Measurements from ENCODE around the gene LNX1. TPM values are rescaled to one million over a fixed set of nuclear protein-coding genes. Genes with fewer than 3 reads are reported as not detected.

The LNX1 gene
- total RNA-seq, 1 donor from 2014 or later = not detected

GRCh38 chr4:53444954-53445353, 146.3 kb downstream of the LNX1 start:
- Mint-ChIP-seq H3K36me3 (ENCODE audit: low read depth) (peaks cover 13% of the 10 kb centered on the region), H3K9me3 (no peaks in the 10 kb centered on the region), H3K27me3 (ENCODE audit: low read depth) (no peaks in the 10 kb centered on the region), H3K27ac (ENCODE audit: unreplicated experiment) (no peak overlapping the region), H3K4me3 (no peak overlapping the region), H3K4me1 (no peaks in the 10 kb centered on the region)
- DNase-seq (ENCODE audit: low read depth, low spot score) = no peak
- TF ChIP-seq CTCF (conservative IDR thresholded peaks at IDR 0.05) = no peak

- no peaks in the 10 kb centered on the region for H3K4me1 Mint-ChIP-seq
- no peak for DNase-seq (ENCODE audit: low read depth, low spot score)
- no peaks in the 10 kb centered on the region for H3K27me3 Mint-ChIP-seq (ENCODE audit: low read depth)
- no peak for TF ChIP-seq CTCF (conservative IDR thresholded peaks at IDR 0.05)
- H3K9me3 Mint-ChIP-seq = no peaks in the 10 kb centered on the region
- H3K36me3 Mint-ChIP-seq (ENCODE audit: low read depth) = peaks cover 16% of the 10 kb centered on the region
- H3K27ac Mint-ChIP-seq (ENCODE audit: unreplicated experiment) = no peak overlapping the region
- no peak overlapping the region for H3K4me3 Mint-ChIP-seq
These were observed 149.7 kb downstream of the LNX1 start for GRCh38 chr4:53441564-53441963.

- Mint-ChIP-seq H3K4me1 (no peaks in the 10 kb centered on the region), H3K4me3 (no peak overlapping the region), H3K9me3 (no peaks in the 10 kb centered on the region), H3K27me3 (ENCODE audit: low read depth) (no peaks in the 10 kb centered on the region), H3K27ac (ENCODE audit: unreplicated experiment) (peak overlapping the region; percentile 65), H3K36me3 (ENCODE audit: low read depth) (peaks cover 9% of the 10 kb centered on the region)
- no peak for TF ChIP-seq CTCF (conservative IDR thresholded peaks at IDR 0.05)
- no peak for DNase-seq (ENCODE audit: low read depth, low spot score)
These were observed 155.0 kb downstream of the LNX1 start for GRCh38 chr4:53436251-53436650.

- Mint-ChIP-seq H3K9me3 (no peaks in the 10 kb centered on the region), H3K27me3 (ENCODE audit: low read depth) (no peaks in the 10 kb centered on the region), H3K4me1 (no peaks in the 10 kb centered on the region), H3K36me3 (ENCODE audit: low read depth) (peaks cover 14% of the 10 kb centered on the region), H3K27ac (ENCODE audit: unreplicated experiment) (no peak overlapping the region), H3K4me3 (no peak overlapping the region)
- no peak for TF ChIP-seq CTCF (conservative IDR thresholded peaks at IDR 0.05)
- DNase-seq (ENCODE audit: low read depth, low spot score) = no peak
These were observed 158.5 kb downstream of the LNX1 start for GRCh38 chr4:53432528-53433424.

- Mint-ChIP-seq H3K27me3 (ENCODE audit: low read depth) (no peaks in the 10 kb centered on the region), H3K4me1 (no peaks in the 10 kb centered on the region), H3K4me3 (no peak overlapping the region), H3K27ac (ENCODE audit: unreplicated experiment) (no peak overlapping the region), H3K9me3 (no peaks in the 10 kb centered on the region), H3K36me3 (ENCODE audit: low read depth) (peaks cover 14% of the 10 kb centered on the region)
- no peak for TF ChIP-seq CTCF (conservative IDR thresholded peaks at IDR 0.05)
- no peak for DNase-seq (ENCODE audit: low read depth, low spot score)
These were observed 160.2 kb downstream of the LNX1 start for GRCh38 chr4:53431052-53431451.
